B cell (primary cell): ENCODE data around the gene ZSWIM6. TPM values are rescaled to one million over a fixed set of nuclear protein-coding genes. Genes with fewer than 3 reads are reported as not detected.
"Not testable (repeated sequence)": the region's sequence is repeated elsewhere in the genome, so short reads cannot be mapped to it uniquely, and the experiment has no call there.

Source experiments
- ATAC-seq: fragments of 200-7000 bp; cut with Tn5 transposase; one replicate; pipeline ENCODE4 v1.10.0; 2021; ENCODE audit warnings: low read depth, mild to moderate bottlenecking, moderate number of reproducible peaks, moderate library complexity
- CTCF ChIA-PET: fragments of 350-600 bp; sonication (Branson Sonifier 250); formaldehyde crosslinking; loops from one replicate; lab custom pipeline; 2021; ENCODE audit warnings: antibody characterized with exemption, inconsistent platforms; lab: Charles Lee
- POLR2A ChIA-PET: fragments of 350-600 bp; sonication (Branson Sonifier 250); formaldehyde crosslinking; loops from one replicate; lab custom pipeline; 2021; ENCODE audit warnings: antibody characterized with exemption; lab: Charles Lee
- DNase-seq: peaks from one replicate; pipeline ENCODE4 v3.0.0; 2013
- H2AFZ ChIP-seq: 2 replicates; pipeline ENCODE4 v1.6.1; 2012; ENCODE audit warnings: mild to moderate bottlenecking, low read depth, low read length; ENCODE audit not compliant: insufficient read depth, poor library complexity, severe bottlenecking
- H3K27ac ChIP-seq, 2 donors: 1 replicate in 1 of 2; 2 replicates in 1 of 2; pipeline ENCODE4 v1.5.1; 2012 to 2013; ENCODE audit warnings: low read length in 2 of 2, mild to moderate bottlenecking in 2 of 2, moderate library complexity in 1 of 2
- H3K27me3 ChIP-seq, 4 experiments: fragments of 200-600 bp in 1 of 4; sonication (generic) in 1 of 4; replicated peaks in 1 of 4; 1 replicate in 2 of 4; 2 replicates in 2 of 4; pipeline versions ENCODE4 v1.6.1 to v1.7.0; 2013 to 2016; ENCODE audit warnings: low read length in 3 of 4, mild to moderate bottlenecking in 2 of 4, mixed read lengths in 1 of 4, moderate library complexity in 1 of 4; ENCODE audit not compliant: insufficient read depth in 4 of 4, control insufficient read depth in 3 of 4; ENCODE audit errors: control extremely low read depth in 1 of 4
- H3K36me3 ChIP-seq, 2 experiments: replicated peaks in 1 of 2; 1 replicate in 1 of 2; 2 replicates in 1 of 2; pipeline versions ENCODE4 v1.6.1 to v1.7.1; 2013; ENCODE audit warnings: low read length in 1 of 2; ENCODE audit not compliant: insufficient read depth in 2 of 2, control insufficient read depth in 1 of 2; ENCODE audit errors: control extremely low read depth in 1 of 2, extremely low read depth in 1 of 2
- H3K4me1 ChIP-seq, 2 donors: fragments of 200-600 bp in 1 of 2; sonication (generic) in 1 of 2; 1 replicate in 1 of 2; 2 replicates in 1 of 2; pipeline versions ENCODE4 v1.5.1 to v1.6.1; 2013 to 2017; ENCODE audit warnings: low read length in 2 of 2; ENCODE audit not compliant: control insufficient read depth in 2 of 2, insufficient read depth in 2 of 2
- H3K4me2 ChIP-seq: replicated peaks from 2 replicates; pipeline ENCODE3; 2012; ENCODE audit warnings: mild to moderate bottlenecking, low read depth, low read length; ENCODE audit not compliant: poor library complexity, severe bottlenecking
- H3K4me3 ChIP-seq, 5 experiments: fragments of 200-600 bp in 1 of 5; sonication (generic) in 1 of 5; 1 replicate in 3 of 5; 2 replicates in 2 of 5; pipeline versions ENCODE4 v1.5.1 to v1.7.0; 2011 to 2016; ENCODE audit warnings: low read length in 4 of 5, mild to moderate bottlenecking in 4 of 5, low read depth in 2 of 5, control low read depth in 1 of 5, moderate library complexity in 1 of 5; ENCODE audit not compliant: insufficient read depth in 1 of 5; ENCODE audit errors: control extremely low read depth in 1 of 5, extremely low read depth in 1 of 5
- H3K79me2 ChIP-seq: fragments of 200-600 bp; sonication (generic); one replicate; pipeline ENCODE4 v1.6.0; 2016; ENCODE audit warnings: low read length; ENCODE audit not compliant: control insufficient read depth, insufficient read depth
- H3K9ac ChIP-seq: fragments of 200-600 bp; sonication (generic); 2 replicates; pipeline ENCODE4 v1.6.1; 2017; ENCODE audit warnings: mild to moderate bottlenecking, low read length, moderate library complexity
- H3K9me3 ChIP-seq, 3 donors: one replicate each; pipeline versions ENCODE4 v1.6.1 to v1.7.1; 2013; ENCODE audit warnings: low read length in 2 of 3; ENCODE audit not compliant: control insufficient read depth in 2 of 3, insufficient read depth in 1 of 3; ENCODE audit errors: control extremely low read depth in 1 of 3
- H4K20me1 ChIP-seq: 2 replicates; pipeline ENCODE4 v1.6.0; 2012; ENCODE audit warnings: mild to moderate bottlenecking, low read length; ENCODE audit not compliant: insufficient read depth, control insufficient read depth, poor library complexity, severe bottlenecking
- H3K27ac Mint-ChIP-seq: one replicate; pipeline ENCODE4 v1.8.0; 2021; ENCODE audit warnings: mixed read lengths
- H3K27me3 Mint-ChIP-seq: one replicate; pipeline ENCODE4 v1.8.0; 2021; ENCODE audit warnings: mixed read lengths
- H3K4me1 Mint-ChIP-seq: one replicate; pipeline ENCODE4 v1.8.0; 2021; ENCODE audit warnings: mixed read lengths
- H3K4me3 Mint-ChIP-seq: one replicate; pipeline ENCODE4 v1.8.0; 2021; ENCODE audit warnings: mixed read lengths
- H3K9me3 Mint-ChIP-seq: one replicate; pipeline ENCODE4 v1.8.0; 2022; ENCODE audit warnings: mixed read lengths; ENCODE audit not compliant: insufficient read depth
- CTCF ChIP-seq: fragments of 200-600 bp; IDR thresholded peaks from one replicate; pipeline ENCODE4 v1.8.0; 2022; ENCODE audit warnings: antibody characterized with exemption, mild to moderate bottlenecking
- EZH2 ChIP-seq: IDR thresholded peaks from 2 replicates; pipeline ENCODE4 v1.6.1; 2012; ENCODE audit warnings: borderline replicate concordance, low read depth, mild to moderate bottlenecking, moderate library complexity, low read length; ENCODE audit not compliant: insufficient read depth, poor library complexity, severe bottlenecking
- WGBS: methylation state at CpG from one replicate; pipeline ENCODE4 v1.1.5; 2013; ENCODE audit warnings: missing lambda C conversion rate; ENCODE audit not compliant: insufficient coverage; 5-methylcytosine and 5-hydroxymethylcytosine counted together
- intact Hi-C: fragments of 100-400 bp; cut with micrococcal nuclease; formaldehyde crosslinking; loops from one replicate; pipeline ENCODE4 v1.10.0; 2022
- polyA plus RNA-seq: library from polyadenylated mRNA; depleted of rRNA; stranded (reverse); fragments of >200 nt; gene quantifications from 2 replicates; pipeline ENCODE4 v1.2.3, GENCODE V29; 2012
- total RNA-seq, 2 donors: library from RNA; stranded (reverse); fragments of 120-200 nt in 1 of 2; gene quantifications; 1 replicate in 1 of 2; 2 replicates in 1 of 2; pipeline versions ENCODE4 v1.2.3 to v1.2.4, GENCODE V29; 2013 to 2022

Gene ZSWIM6
- total and polyA plus RNA-seq, 2 donors (not counting 1 experiment from before 2014, with no cell fraction given): 7.9 to 16.4 TPM

GRCh38 chr5:61420016-61420415 lies 88.0 kb downstream of the ZSWIM6 start:
- Histone ChIP-seq H3K4me3 (no peak overlapping the region), H3K27ac (no peak overlapping the region), H3K4me1 (no peaks in the 10 kb centered on the region), H3K27me3 (no peaks in the 10 kb centered on the region), H3K9me3 (peaks cover 0 to 5% (median 2%) of the 10 kb centered on the region in 3 donors), H2AFZ (no peak overlapping the region), H3K79me2 (peaks cover 81% of the 10 kb centered on the region), H3K36me3 (no peaks in the 10 kb centered on the region), H3K4me2 (no peak overlapping the region), H4K20me1 (peaks cover 58% of the 10 kb centered on the region), H3K9ac (no peak overlapping the region)
- CTCF ChIA-PET: no interaction called here
- no peaks in the 10 kb centered on the region for H3K27me3 Mint-ChIP-seq
- no peak overlapping the region for H3K4me3 Mint-ChIP-seq
- ATAC-seq (no peak), DNase-seq (no peak)
- H3K4me1 Mint-ChIP-seq: peaks cover 44% of the 10 kb centered on the region
- H3K27ac Mint-ChIP-seq: no peak overlapping the region
- no CpG with 5 or more reads among the region's 1 CpG for WGBS
- TF ChIP-seq EZH2: no peak
- TF ChIP-seq CTCF: no peak
- intact Hi-C loops: no loop called here
- peaks cover 4% of the 10 kb centered on the region for H3K9me3 Mint-ChIP-seq
- POLR2A ChIA-PET: no interaction called here

GRCh38 chr5:61421262-61421661 lies 89.2 kb downstream of the ZSWIM6 start:
- H3K9me3 Mint-ChIP-seq: not testable (repeated sequence)

More at GRCh38 chr5:61421262-61421661, 89.2 kb downstream of the ZSWIM6 start:
- intact Hi-C loops, H3K4me3 Mint-ChIP-seq, H2AFZ ChIP-seq, ATAC-seq, H3K4me2 ChIP-seq, H3K36me3 ChIP-seq, H3K4me1 ChIP-seq, CTCF ChIA-PET, H3K9ac ChIP-seq, H3K27ac ChIP-seq, H3K27me3 ChIP-seq, H3K27ac Mint-ChIP-seq, POLR2A ChIA-PET, H3K9me3 ChIP-seq, DNase-seq, H3K4me3 ChIP-seq, H3K27me3 Mint-ChIP-seq: not testable (repeated sequence)
- Histone ChIP-seq H4K20me1 (peaks cover 49% of the 10 kb centered on the region), H3K79me2 (peaks cover 76% of the 10 kb centered on the region)
- peaks cover 42% of the 10 kb centered on the region for H3K4me1 Mint-ChIP-seq
